T-helper 22 cell (primary cell): ENCODE measurements around the gene GNAS-AS1.

Experiments
- DNase-seq: peaks from one replicate; pipeline ENCODE4 v3.0.0-alpha.2; 2020; ENCODE audit warnings: low read depth

Gene GNAS-AS1

DNA sequence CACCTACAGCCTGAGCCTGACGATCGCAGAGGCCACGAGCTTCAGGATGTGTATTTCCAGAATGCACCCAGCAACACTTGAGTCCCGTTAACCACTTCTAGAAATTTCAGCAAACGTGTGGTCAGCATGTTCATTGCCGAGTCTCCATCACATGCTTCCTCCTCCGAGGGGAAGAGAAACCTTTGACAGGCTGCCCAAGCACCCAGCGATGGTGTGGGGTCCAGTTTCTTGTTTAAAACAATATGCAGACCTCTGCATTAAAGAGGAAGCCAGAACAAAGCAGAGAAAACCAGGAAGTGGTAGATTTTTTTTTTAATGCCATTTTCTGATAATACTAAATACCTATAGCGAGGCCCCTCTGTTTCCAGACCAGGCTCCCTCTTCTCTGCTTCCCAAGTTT lies 71.9 kb downstream of the GNAS-AS1 start:
- DNase-seq, result no peak

DNA sequence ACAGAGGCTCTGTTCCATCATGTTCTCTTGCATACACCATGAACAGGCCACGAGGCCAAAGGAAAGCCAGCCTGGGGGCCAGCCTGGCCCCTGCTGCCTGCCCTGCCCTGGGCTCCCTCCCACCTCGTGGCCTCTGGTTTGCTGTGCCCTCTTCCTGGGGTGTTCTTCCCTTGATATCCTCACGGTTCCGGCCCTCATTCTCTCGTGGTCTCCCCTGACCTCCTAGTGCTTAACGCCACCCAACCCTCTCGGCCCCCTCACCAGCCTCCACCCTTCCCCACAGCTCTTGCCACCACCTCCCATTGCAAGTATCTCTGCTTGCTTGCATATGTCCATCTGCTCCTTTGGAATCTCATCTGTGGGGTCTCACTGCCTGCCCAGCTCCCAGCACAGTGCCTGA lies 73.0 kb downstream of the GNAS-AS1 start:
- DNase-seq, result no peak

DNA sequence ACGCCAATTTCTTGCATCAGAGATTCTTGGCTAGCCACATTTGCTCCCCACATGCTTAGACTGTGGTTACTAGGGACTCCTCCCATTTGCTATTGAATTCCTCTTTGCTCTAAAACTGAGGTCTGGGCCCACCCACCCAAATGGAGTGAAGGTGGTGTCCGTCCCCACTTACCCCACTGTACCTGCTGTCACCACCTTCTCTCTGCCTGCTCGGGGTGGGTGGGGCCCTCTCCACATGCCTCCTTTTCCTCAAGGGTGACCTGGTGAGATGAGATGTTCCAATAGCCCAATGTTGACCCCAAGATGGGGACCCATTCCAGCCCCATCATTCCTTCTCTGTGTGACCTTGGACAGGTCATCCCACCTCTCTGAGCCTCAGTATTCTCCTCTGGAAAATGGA lies 74.6 kb downstream of the GNAS-AS1 start:
- no peak for DNase-seq

DNA sequence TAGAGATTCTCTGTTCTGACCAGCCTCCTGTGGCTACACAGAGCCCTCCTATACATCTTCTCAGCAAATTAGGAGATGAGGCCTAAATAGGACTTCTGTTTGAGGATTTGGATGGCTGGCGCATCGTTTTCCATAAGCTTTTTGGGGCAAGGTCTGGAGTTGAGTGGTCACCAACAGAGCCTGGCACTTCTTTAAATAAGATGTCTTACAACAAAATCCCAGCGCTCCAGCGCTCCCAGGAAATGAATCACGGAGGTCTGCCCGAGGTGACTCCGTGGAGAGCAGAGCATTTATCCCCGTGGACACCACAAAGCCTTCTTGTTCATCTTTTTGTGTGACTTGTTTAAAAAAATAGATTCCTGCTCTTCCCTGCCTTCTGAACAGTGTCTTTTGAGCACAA lies 75.3 kb downstream of the GNAS-AS1 start:
- no peak for DNase-seq

DNA sequence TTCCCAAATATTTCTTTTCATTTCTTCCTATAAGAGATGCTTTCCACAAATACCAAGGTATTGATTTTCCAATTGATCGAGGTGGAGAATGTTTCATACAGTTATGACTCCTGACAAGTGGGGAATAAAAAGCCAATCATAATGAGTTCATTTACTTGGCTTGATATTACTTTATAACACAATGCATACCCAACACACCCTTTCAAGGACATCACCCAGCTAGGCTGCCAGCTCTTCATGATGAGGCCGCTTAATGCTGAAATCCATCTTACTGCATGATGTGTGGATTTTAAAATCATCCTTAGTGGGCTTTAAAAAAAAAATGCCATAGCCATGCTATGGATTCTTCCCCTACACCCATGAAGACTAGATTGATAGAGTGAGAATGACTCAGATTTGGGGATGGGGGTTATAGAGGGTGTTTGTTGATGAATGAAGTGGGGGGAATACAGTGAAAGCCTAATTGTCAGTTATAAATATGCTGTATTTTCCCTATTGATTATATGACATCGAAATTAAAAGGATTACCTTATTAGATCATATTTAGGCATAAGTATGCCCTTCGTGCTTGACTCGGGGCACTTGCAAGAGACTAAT lies 75.9 kb downstream of the GNAS-AS1 start:
- DNase-seq, result no peak

DNA sequence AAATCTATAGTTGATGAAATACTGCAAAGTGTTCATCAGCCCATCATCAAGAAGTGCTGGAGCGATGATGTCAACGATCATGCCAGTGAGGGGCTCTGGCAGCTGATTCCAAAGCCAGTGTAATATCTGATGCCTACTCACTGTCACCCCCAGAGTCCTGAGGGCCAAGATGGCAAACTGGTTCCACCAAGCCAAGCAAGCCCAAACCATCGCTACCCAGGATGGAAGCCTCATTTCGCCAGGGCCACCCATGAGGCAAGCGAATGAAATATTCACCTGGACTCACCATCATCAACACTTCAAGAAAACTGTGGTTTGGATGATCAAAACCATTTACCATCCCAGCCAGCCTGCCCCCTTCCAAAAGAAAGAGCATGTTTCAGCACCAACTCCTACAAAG lies 76.5 kb downstream of the GNAS-AS1 start:
- no peak for DNase-seq

DNA sequence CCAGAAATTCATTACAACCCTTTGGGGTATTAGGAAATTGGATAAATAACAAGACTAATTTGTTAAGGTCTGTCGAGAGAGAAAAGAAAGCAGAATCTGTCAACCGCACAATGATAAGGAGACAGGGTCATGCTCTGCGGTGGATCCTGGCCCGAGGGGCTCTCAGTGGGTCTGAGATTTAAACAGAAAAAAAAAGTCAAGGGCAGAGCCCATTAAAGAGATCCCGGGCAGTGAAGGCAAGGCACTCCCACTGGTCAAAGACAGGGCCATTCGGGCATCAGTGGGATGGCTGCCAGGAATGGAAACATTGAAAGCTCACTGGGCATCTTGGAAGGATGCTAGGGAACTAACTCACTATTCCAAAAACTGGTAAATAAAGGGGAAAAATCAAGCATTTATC lies 77.9 kb downstream of the GNAS-AS1 start:
- no peak for DNase-seq
